Keratinocyte (primary cell): ENCODE measurements around the gene DYNLT1. TPM values are rescaled to one million over a fixed set of nuclear protein-coding genes. Genes with fewer than 3 reads are reported as not detected.

Experiments
- DNase-seq: peaks from one replicate; pipeline ENCODE4 v3.0.0-alpha.2; 2011; ENCODE audit warnings: low read depth, missing footprints, low spot score
- FAIRE-seq: peaks from 2 replicates; lab custom pipeline; 2011; peaks lifted over from hg19 to GRCh38; lab: Jason Lieb, UNC
- H2AFZ ChIP-seq: 2 replicates; pipeline ENCODE4 v1.6.0; 2012; ENCODE audit warnings: low read length, control low read depth, inconsistent platforms; ENCODE audit not compliant: control insufficient read depth
- H3K27ac ChIP-seq: 2 replicates; pipeline ENCODE4 v1.5.1; 2011; ENCODE audit warnings: low read length; ENCODE audit not compliant: control insufficient read depth, insufficient read depth
- H3K27me3 ChIP-seq: 3 replicates; pipeline ENCODE4 v1.6.0; 2011; ENCODE audit warnings: low read length; ENCODE audit not compliant: control insufficient read depth, insufficient read depth; ENCODE audit errors: extremely low read depth
- H3K36me3 ChIP-seq, 2 experiments: 2 replicates in 1 of 2; 3 replicates in 1 of 2; pipeline ENCODE4 v1.5.1; 2011; ENCODE audit warnings: low read length in 2 of 2, mild to moderate bottlenecking in 1 of 2; ENCODE audit not compliant: control insufficient read depth in 2 of 2, insufficient read depth in 2 of 2; ENCODE audit errors: extremely low read depth in 1 of 2
- H3K4me1 ChIP-seq: 3 replicates; pipeline ENCODE4 v1.5.1; 2011; ENCODE audit warnings: low read length; ENCODE audit not compliant: control insufficient read depth, insufficient read depth; ENCODE audit errors: extremely low read depth
- H3K4me2 ChIP-seq: 3 replicates; pipeline ENCODE4 v1.6.0; 2011; ENCODE audit warnings: low read depth, low read length; ENCODE audit not compliant: control insufficient read depth, insufficient read depth; ENCODE audit errors: extremely low read depth
- H3K4me3 ChIP-seq, 3 experiments: fragments of 200-600 bp in 1 of 3; sonication (generic) in 1 of 3; 2 replicates in 2 of 3; 3 replicates in 1 of 3; pipeline ENCODE4 v1.5.1; 2011 to 2016; ENCODE audit warnings: low read length in 3 of 3, mild to moderate bottlenecking in 3 of 3, control low read depth in 2 of 3, inconsistent platforms in 1 of 3, low read depth in 1 of 3, mixed read lengths in 1 of 3, mixed run types in 1 of 3, moderate library complexity in 1 of 3; ENCODE audit not compliant: control insufficient read depth in 2 of 3, insufficient read depth in 2 of 3; ENCODE audit errors: extremely low read depth in 1 of 3
- H3K79me2 ChIP-seq: 2 replicates; pipeline ENCODE4 v1.6.0; 2012; ENCODE audit warnings: low read length; ENCODE audit not compliant: control insufficient read depth, insufficient read depth
- H3K9ac ChIP-seq: 3 replicates; pipeline ENCODE4 v1.6.0; 2011; ENCODE audit warnings: low read length; ENCODE audit not compliant: control insufficient read depth, insufficient read depth; ENCODE audit errors: extremely low read depth
- H3K9me1 ChIP-seq: 3 replicates; pipeline ENCODE4 v1.6.0; 2011; ENCODE audit warnings: low read length; ENCODE audit not compliant: control insufficient read depth, insufficient read depth; ENCODE audit errors: extremely low read depth
- H3K9me3 ChIP-seq: 2 replicates; pipeline ENCODE4 v1.5.1; 2012; ENCODE audit warnings: low read depth, low read length; ENCODE audit not compliant: control insufficient read depth
- H4K20me1 ChIP-seq: 3 replicates; pipeline ENCODE4 v1.6.0; 2011; ENCODE audit warnings: low read length; ENCODE audit not compliant: control insufficient read depth, insufficient read depth; ENCODE audit errors: extremely low read depth
- CTCF ChIP-seq, 3 experiments: IDR thresholded peaks in 1 of 3; conservative IDR thresholded peaks in 1 of 3; optimal IDR thresholded peaks in 1 of 3; 2 replicates in 2 of 3; 3 replicates in 1 of 3; pipeline versions ENCODE3 to v1.5.1; 2011; ENCODE audit warnings: low read length in 3 of 3, mild to moderate bottlenecking in 3 of 3, moderate library complexity in 2 of 3, control low read depth in 1 of 3, inconsistent platforms in 1 of 3; ENCODE audit not compliant: insufficient read depth in 2 of 3; ENCODE audit errors: extremely low read depth in 1 of 3
- EZH2 ChIP-seq: IDR thresholded peaks from one replicate; pipeline ENCODE4 v1.6.1; 2012; ENCODE audit warnings: inconsistent platforms, mild to moderate bottlenecking, low read length, moderate library complexity
- dilution Hi-C: fragments of 300-500 bp; cut with MboI; formaldehyde crosslinking; loops from one replicate; pipeline ENCODE4 v1.7.0; 2020; ENCODE audit warnings: low sequenced_read_pairs; ENCODE audit not compliant: extremely low pct_ligation_motif_present
- polyA plus RNA-seq, 5 experiments: library from polyadenylated mRNA; depleted of rRNA in 3 of 5; stranded (reverse) in 3 of 5; stranded (forward) in 1 of 5; unstranded in 1 of 5; fragments of >200 nt; gene quantifications; 1 replicate in 1 of 5; 2 replicates in 3 of 5; 3 replicates in 1 of 5; pipeline versions ENCODE4 v1.2.1 to v1.2.3, GENCODE V29; 2011 to 2012; ENCODE audit warnings: missing spikeins in 2 of 5, low read depth in 1 of 5, low replicate concordance in 1 of 5

The DYNLT1 gene
- polyA plus RNA-seq, 1 donor (not counting 4 experiments of a cell fraction or from before 2014, with no cell fraction given): 354 TPM

GRCh38 chr6:158684745-158685324 lies 40.3 kb upstream of the DYNLT1 start:
- dilution Hi-C loops: no loop called here
- no peaks in the 10 kb centered on the region for H3K27me3 ChIP-seq
- no peaks in the 10 kb centered on the region for H3K9me1 ChIP-seq
- H3K4me2 ChIP-seq: no peak overlapping the region
- DNase-seq: no peak
- H3K79me2 ChIP-seq: no peaks in the 10 kb centered on the region
- TF ChIP-seq CTCF (optimal IDR thresholded peaks at IDR 0.05 in 1 of 3, IDR thresholded peaks at IDR 0.05 in 1 of 3, conservative IDR thresholded peaks at IDR 0.05 in 1 of 3; ENCODE audit: extremely low read depth in 1 of 3, insufficient read depth in 2 of 3, low read length in 3 of 3) (no peak), EZH2 (no peak)
- no peak overlapping the region for H3K9ac ChIP-seq
- H2AFZ ChIP-seq: no peak overlapping the region
- no peak overlapping the region for H3K4me3 ChIP-seq
- no peak for FAIRE-seq
- no peaks in the 10 kb centered on the region for H3K9me3 ChIP-seq
- no peak overlapping the region for H3K27ac ChIP-seq
- peaks cover 15% of the 10 kb centered on the region for H3K4me1 ChIP-seq
- no peaks in the 10 kb centered on the region for H4K20me1 ChIP-seq
- H3K36me3 ChIP-seq: no peaks in the 10 kb centered on the region

GRCh38 chr6:158684311-158684710 lies 39.8 kb upstream of the DYNLT1 start:
- no peak for TF ChIP-seq CTCF (optimal IDR thresholded peaks at IDR 0.05 in 1 of 3, IDR thresholded peaks at IDR 0.05 in 1 of 3, conservative IDR thresholded peaks at IDR 0.05 in 1 of 3; ENCODE audit: extremely low read depth in 1 of 3, insufficient read depth in 2 of 3, low read length in 3 of 3)
- no peak for TF ChIP-seq EZH2
- H3K9me1 ChIP-seq: no peaks in the 10 kb centered on the region
- H3K4me1 ChIP-seq: peaks cover 15% of the 10 kb centered on the region
- no peak overlapping the region for H3K27ac ChIP-seq
- DNase-seq (no peak), FAIRE-seq (no peak)
- H2AFZ ChIP-seq: no peak overlapping the region
- no peaks in the 10 kb centered on the region for H3K27me3 ChIP-seq
- dilution Hi-C loops: no loop called here
- no peaks in the 10 kb centered on the region for H3K36me3 ChIP-seq
- H3K4me3 ChIP-seq: no peak overlapping the region
- H3K9me3 ChIP-seq: no peaks in the 10 kb centered on the region
- no peaks in the 10 kb centered on the region for H4K20me1 ChIP-seq
- H3K4me2 ChIP-seq: no peak overlapping the region
- H3K9ac ChIP-seq: no peak overlapping the region
- H3K79me2 ChIP-seq: no peaks in the 10 kb centered on the region
